HCT116 (cell line): ENCODE results near the gene DHX32. TPM values are rescaled to one million over a fixed set of nuclear protein-coding genes. Genes with fewer than 3 reads are reported as not detected.

Source experiments
- ATAC-seq: fragments of 200-7000 bp; cut with Tn5 transposase; 2 replicates; pipeline ENCODE4 v1.9.1; 2020; ENCODE audit warnings: mild to moderate bottlenecking, moderate library complexity
- BruUV-seq: library from RNA; stranded (reverse); fragments of 400-500 nt; replicated peaks from 2 replicates; lab custom pipeline; 2021; lab: Mats Ljungman, UMichigan
- CTCF ChIA-PET: fragments of 300-600 bp; sonication (Branson Sonifier 250); formaldehyde crosslinking; loops from one replicate; lab custom pipeline; 2021; ENCODE audit warnings: antibody characterized with exemption; lab: Charles Lee
- POLR2A ChIA-PET: fragments of 300-600, 350-600 bp; sonication (Branson Sonifier 250); formaldehyde crosslinking; loops from one replicate; lab custom pipeline; 2021; ENCODE audit warnings: antibody characterized with exemption; lab: Charles Lee
- RAD21 ChIA-PET, 2 experiments: fragments of 300-600 bp; sonication (Branson Sonifier 250); formaldehyde crosslinking; loops; one replicate each; lab custom pipeline; 2023; ENCODE audit warnings: low total read pairs in 2 of 2; ENCODE audit not compliant: uncharacterized antibody in 2 of 2, unreplicated experiment in 2 of 2, low non-redundant PET in 1 of 2; lab: Charles Lee
- DNase-seq: peaks from one replicate; pipeline ENCODE4 v3.0.0-alpha.2; 2010; ENCODE audit warnings: low read depth, low spot score
- H2AFZ ChIP-seq: fragments of 200-600 bp; shearing (Covaris generic), sonication (generic); 2 replicates; pipeline ENCODE4 v1.6.1; 2017; ENCODE audit warnings: low read depth, mixed run types, mixed read lengths, antibody characterized with exemption, low read length; ENCODE audit not compliant: poor library complexity, severe bottlenecking
- H3K27ac ChIP-seq: 2 replicates; pipeline ENCODE4 v1.5.1; 2012; ENCODE audit warnings: low read depth, low read length
- H3K27me3 ChIP-seq: fragments of 200-600 bp; sonication (generic); 2 replicates; pipeline ENCODE4 v1.6.1; 2016; ENCODE audit warnings: mixed run types, low read length, mixed read lengths; ENCODE audit not compliant: insufficient read depth
- H3K36me3 ChIP-seq, 2 experiments: fragments of 200-500 bp in 1 of 2; fragments of 200-600 bp in 1 of 2; sonication (Bioruptor generic) in 1 of 2; sonication (generic) in 1 of 2; 2 replicates each; pipeline versions ENCODE4 v1.5.1 to v1.6.1; 2014 to 2016; ENCODE audit warnings: low read length in 2 of 2, inconsistent platforms in 1 of 2, mixed read lengths in 1 of 2, mixed run types in 1 of 2; ENCODE audit not compliant: insufficient read depth in 2 of 2, control insufficient read depth in 1 of 2
- H3K4me1 ChIP-seq, 2 experiments: fragments of 200-600 bp in 1 of 2; sonication (generic) in 1 of 2; 2 replicates each; pipeline versions ENCODE4 v1.5.1 to v1.6.1; 2012 to 2017; ENCODE audit warnings: low read length in 2 of 2, inconsistent platforms in 1 of 2, mild to moderate bottlenecking in 1 of 2, mixed read lengths in 1 of 2, mixed run types in 1 of 2, moderate library complexity in 1 of 2; ENCODE audit not compliant: insufficient read depth in 2 of 2, control insufficient read depth in 1 of 2
- H3K4me2 ChIP-seq: fragments of 200-600 bp; sonication (generic); 2 replicates; pipeline ENCODE4 v1.6.1; 2017; ENCODE audit warnings: mixed run types, low read length, mixed read lengths
- H3K4me3 ChIP-seq, 2 experiments: fragments of 200-600 bp in 1 of 2; sonication (generic) in 1 of 2; replicated peaks in 1 of 2; 2 replicates each; pipeline ENCODE4 v1.5.1; 2011 to 2016; ENCODE audit warnings: low read length in 2 of 2, control low read depth in 1 of 2, low read depth in 1 of 2, mild to moderate bottlenecking in 1 of 2, mixed read lengths in 1 of 2, mixed run types in 1 of 2
- H3K79me2 ChIP-seq: fragments of 200-600 bp; sonication (generic); 2 replicates; pipeline ENCODE4 v1.6.1; 2017; ENCODE audit warnings: mild to moderate bottlenecking, mixed run types, low read length, moderate library complexity, mixed read lengths; ENCODE audit not compliant: insufficient read depth
- H3K9ac ChIP-seq: fragments of 200-600 bp; sonication (generic); 2 replicates; pipeline ENCODE4 v1.6.1; 2016; ENCODE audit warnings: low read length, mixed read lengths
- H3K9me2 ChIP-seq: fragments of 200-600 bp; sonication (generic), shearing (Covaris generic); 2 replicates; pipeline ENCODE4 v1.6.1; 2017; ENCODE audit warnings: mixed run types, mild to moderate bottlenecking, moderate library complexity; ENCODE audit not compliant: insufficient read depth
- H3K9me3 ChIP-seq, 2 experiments: fragments of 200-500 bp in 1 of 2; fragments of 200-600 bp in 1 of 2; sonication (Bioruptor generic) in 1 of 2; sonication (generic) in 1 of 2; 2 replicates each; pipeline ENCODE4 v1.6.1; 2014 to 2017; ENCODE audit warnings: low read length in 2 of 2, mixed read lengths in 2 of 2, inconsistent platforms in 1 of 2, low read depth in 1 of 2, mild to moderate bottlenecking in 1 of 2, mixed run types in 1 of 2, moderate library complexity in 1 of 2; ENCODE audit not compliant: control insufficient read depth in 1 of 2, insufficient read depth in 1 of 2
- H4K20me1 ChIP-seq: fragments of 200-600 bp; sonication (generic), shearing (Covaris generic); 2 replicates; pipeline ENCODE4 v1.6.1; 2017; ENCODE audit warnings: mixed run types, mild to moderate bottlenecking, moderate library complexity; ENCODE audit not compliant: insufficient read depth
- CBX3 ChIP-seq: IDR thresholded peaks from 2 replicates; pipeline ENCODE4 v1.6.1; 2012; ENCODE audit warnings: low read depth
- CEBPB ChIP-seq: IDR thresholded peaks from 2 replicates; pipeline ENCODE4 v1.6.1; 2012; ENCODE audit warnings: low read depth
- EGR1 ChIP-seq: IDR thresholded peaks from 2 replicates; pipeline ENCODE4 v1.6.1; 2012; ENCODE audit warnings: low read depth
- ELF1 ChIP-seq: IDR thresholded peaks from 2 replicates; pipeline ENCODE4 v1.6.1; 2012; ENCODE audit warnings: low read depth, borderline replicate concordance
- EZH2 ChIP-seq: fragments of 200-600 bp; sonication (generic); IDR thresholded peaks from 2 replicates; pipeline ENCODE4 v1.6.1; 2017; ENCODE audit warnings: antibody characterized with exemption, mixed run types
- EZH2phosphoT487 ChIP-seq: fragments of 200-600 bp; IDR thresholded peaks from 2 replicates; pipeline ENCODE4 v1.6.1; 2018; ENCODE audit warnings: antibody characterized with exemption, borderline replicate concordance
- FOSL1 ChIP-seq: IDR thresholded peaks from 2 replicates; pipeline ENCODE4 v1.6.1; 2012; ENCODE audit warnings: low read depth
- JUND ChIP-seq: IDR thresholded peaks from 2 replicates; pipeline ENCODE4 v1.6.1; 2012
- POLR2A ChIP-seq: IDR thresholded peaks from 2 replicates; pipeline ENCODE4 v1.7.0; 2011; ENCODE audit warnings: borderline replicate concordance; ENCODE audit not compliant: insufficient read depth, insufficient read length; ENCODE audit errors: extremely low read depth
- RAD21 ChIP-seq: IDR thresholded peaks from 2 replicates; pipeline ENCODE4 v1.6.1; 2012; ENCODE audit warnings: low read depth, mild to moderate bottlenecking
- SP1 ChIP-seq: IDR thresholded peaks from 2 replicates; pipeline ENCODE4 v1.6.1; 2012; ENCODE audit warnings: low read depth
- TCF7L2 ChIP-seq: IDR thresholded peaks from 2 replicates; pipeline ENCODE4 v1.7.0; 2011; ENCODE audit warnings: borderline replicate concordance, inconsistent platforms; ENCODE audit not compliant: insufficient read depth, insufficient read length; ENCODE audit errors: extremely low read depth
- YY1 ChIP-seq: IDR thresholded peaks from 2 replicates; pipeline ENCODE4 v1.6.1; 2011; ENCODE audit warnings: low read length, low read depth, moderate library complexity, mild to moderate bottlenecking; ENCODE audit not compliant: insufficient replicate concordance; ENCODE audit errors: extremely low read depth
- intact Hi-C: fragments of 100-400 bp; cut with micrococcal nuclease; formaldehyde crosslinking; loops from 2 replicates; pipeline ENCODE4 v1.10.0; 2022
- total RNA-seq: library from RNA; stranded (reverse); gene quantifications from one replicate; pipeline ENCODE4 v1.2.1, GENCODE V29; 2021; ENCODE audit not compliant: unreplicated experiment
- TF ChIP-seq, protein P1 (sequence below): IDR thresholded peaks from 2 replicates; pipeline ENCODE4 v1.6.1; 2012; ENCODE audit warnings: low read depth
- TF ChIP-seq, protein P2 (sequence below): IDR thresholded peaks from 2 replicates; pipeline ENCODE4 v1.6.1; 2012

Gene DHX32
- total RNA-seq, 1 experiment from 2014 or later, result 50.9 TPM

DNA sequence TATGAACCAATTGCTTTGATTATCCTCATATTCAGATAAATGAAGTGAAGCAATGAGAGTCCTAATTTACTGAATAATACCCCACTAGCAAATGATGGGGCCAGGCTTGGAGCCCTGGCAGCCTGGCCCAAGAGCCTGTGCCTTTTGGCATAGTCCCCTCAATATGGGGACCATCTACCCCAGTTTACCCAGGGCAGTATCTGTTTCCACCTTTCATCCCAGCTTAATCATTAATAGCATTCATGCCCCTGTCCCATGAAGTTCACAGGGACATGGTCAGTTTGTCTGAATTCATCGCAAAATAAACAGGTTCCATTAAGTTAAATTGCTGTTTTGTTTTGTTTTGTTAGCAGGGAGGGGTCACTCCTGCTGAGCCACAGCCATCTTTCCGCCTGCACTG, 32.2 kb downstream of the DHX32 start:
- Histone ChIP-seq H3K4me3 (no peak overlapping the region), H3K36me3 (peaks cover 12 to 15% of the 10 kb centered on the region in 2 experiments; a peak in 3 of 4 replicates), H3K9ac (no peak overlapping the region), H4K20me1 (no peaks in the 10 kb centered on the region; the same call in 1 of the 2 replicates), H3K27me3 (no peaks in the 10 kb centered on the region), H3K4me2 (no peak overlapping the region), H2AFZ (no peak overlapping the region), H3K9me3 (no peaks in the 10 kb centered on the region), H3K27ac (no peak overlapping the region), H3K9me2 (no peaks in the 10 kb centered on the region), H3K79me2 (no peaks in the 10 kb centered on the region), H3K4me1 (no peaks in the 10 kb centered on the region)
- ChIA-PET RAD21 (no interaction called here), POLR2A (no interaction called here), CTCF (no interaction called here)
- TF ChIP-seq ELF1 (no peak), CBX3 (no peak), YY1 (no peak), EZH2 (no peak), RAD21 (no peak), EZH2phosphoT487 (no peak), TCF7L2 (no peak), EGR1 (no peak), POLR2A (no peak), SP1 (no peak)
- intact Hi-C loops, result no loop called here
- ATAC-seq (no peak), DNase-seq (no peak)
- no TSS peak for BruUV-seq

DNA sequence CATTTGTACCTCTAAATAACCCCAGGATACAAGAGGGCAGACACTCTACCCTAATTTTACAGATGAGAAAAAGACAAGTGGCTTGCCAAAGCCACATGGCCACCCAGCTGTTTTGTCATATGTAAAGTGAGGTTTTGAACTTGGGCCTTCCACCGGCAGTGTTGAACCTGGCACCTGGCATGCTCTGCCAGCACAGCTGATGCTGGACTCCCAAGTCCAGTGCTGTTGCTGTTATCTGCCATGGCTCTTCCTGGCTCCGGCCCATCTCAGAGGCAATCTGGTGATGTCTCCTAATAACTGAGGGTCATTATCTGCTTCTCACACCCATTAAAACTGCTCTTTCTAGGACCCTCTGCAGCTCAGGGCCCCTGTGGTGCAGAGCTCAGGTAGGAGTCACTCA, 32.7 kb downstream of the DHX32 start:
- Histone ChIP-seq H3K79me2 (no peaks in the 10 kb centered on the region), H3K27ac (no peak overlapping the region), H3K9me3 (no peaks in the 10 kb centered on the region)
- no TSS peak for BruUV-seq
- RAD21 ChIA-PET, result no interaction called here
- TF ChIP-seq CEBPB (no peak), ELF1 (no peak), EGR1 (no peak), EZH2 (no peak), JUND (no peak), FOSL1 (no peak), POLR2A (no peak), CBX3 (no peak), SP1 (no peak)
- TF ChIP-seq, protein P1, sequence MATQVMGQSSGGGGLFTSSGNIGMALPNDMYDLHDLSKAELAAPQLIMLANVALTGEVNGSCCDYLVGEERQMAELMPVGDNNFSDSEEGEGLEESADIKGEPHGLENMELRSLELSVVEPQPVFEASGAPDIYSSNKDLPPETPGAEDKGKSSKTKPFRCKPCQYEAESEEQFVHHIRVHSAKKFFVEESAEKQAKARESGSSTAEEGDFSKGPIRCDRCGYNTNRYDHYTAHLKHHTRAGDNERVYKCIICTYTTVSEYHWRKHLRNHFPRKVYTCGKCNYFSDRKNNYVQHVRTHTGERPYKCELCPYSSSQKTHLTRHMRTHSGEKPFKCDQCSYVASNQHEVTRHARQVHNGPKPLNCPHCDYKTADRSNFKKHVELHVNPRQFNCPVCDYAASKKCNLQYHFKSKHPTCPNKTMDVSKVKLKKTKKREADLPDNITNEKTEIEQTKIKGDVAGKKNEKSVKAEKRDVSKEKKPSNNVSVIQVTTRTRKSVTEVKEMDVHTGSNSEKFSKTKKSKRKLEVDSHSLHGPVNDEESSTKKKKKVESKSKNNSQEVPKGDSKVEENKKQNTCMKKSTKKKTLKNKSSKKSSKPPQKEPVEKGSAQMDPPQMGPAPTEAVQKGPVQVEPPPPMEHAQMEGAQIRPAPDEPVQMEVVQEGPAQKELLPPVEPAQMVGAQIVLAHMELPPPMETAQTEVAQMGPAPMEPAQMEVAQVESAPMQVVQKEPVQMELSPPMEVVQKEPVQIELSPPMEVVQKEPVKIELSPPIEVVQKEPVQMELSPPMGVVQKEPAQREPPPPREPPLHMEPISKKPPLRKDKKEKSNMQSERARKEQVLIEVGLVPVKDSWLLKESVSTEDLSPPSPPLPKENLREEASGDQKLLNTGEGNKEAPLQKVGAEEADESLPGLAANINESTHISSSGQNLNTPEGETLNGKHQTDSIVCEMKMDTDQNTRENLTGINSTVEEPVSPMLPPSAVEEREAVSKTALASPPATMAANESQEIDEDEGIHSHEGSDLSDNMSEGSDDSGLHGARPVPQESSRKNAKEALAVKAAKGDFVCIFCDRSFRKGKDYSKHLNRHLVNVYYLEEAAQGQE, result no peak
- TF ChIP-seq, protein P2, sequence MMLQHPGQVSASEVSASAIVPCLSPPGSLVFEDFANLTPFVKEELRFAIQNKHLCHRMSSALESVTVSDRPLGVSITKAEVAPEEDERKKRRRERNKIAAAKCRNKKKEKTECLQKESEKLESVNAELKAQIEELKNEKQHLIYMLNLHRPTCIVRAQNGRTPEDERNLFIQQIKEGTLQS, result no peak
- TF ChIP-seq, all 23 proteins: peak for 0
- Histone ChIP-seq H3K9ac (no peak overlapping the region), H3K9me2 (no peaks in the 10 kb centered on the region), H3K4me1 (no peaks in the 10 kb centered on the region), H3K36me3 (peaks cover 12 to 15% of the 10 kb centered on the region in 2 experiments; a peak in 3 of 4 replicates), H3K4me2 (no peak overlapping the region), H3K4me3 (no peak overlapping the region), H2AFZ (no peak overlapping the region), H4K20me1 (no peaks in the 10 kb centered on the region; the same call in 1 of the 2 replicates), H3K27me3 (no peaks in the 10 kb centered on the region)
- intact Hi-C loops, result no loop called here
- DNase-seq, result no peak
- ChIA-PET CTCF (no interaction called here), POLR2A (no interaction called here)
- no peak for ATAC-seq
